Amniotic stem cell (primary cell): ENCODE results near the gene ZNF345.

Experiments
- DNase-seq: peaks from one replicate; lab custom pipeline; 2025; lab: John Stamatoyannopoulos, UW

ZNF345 gene

DNA sequence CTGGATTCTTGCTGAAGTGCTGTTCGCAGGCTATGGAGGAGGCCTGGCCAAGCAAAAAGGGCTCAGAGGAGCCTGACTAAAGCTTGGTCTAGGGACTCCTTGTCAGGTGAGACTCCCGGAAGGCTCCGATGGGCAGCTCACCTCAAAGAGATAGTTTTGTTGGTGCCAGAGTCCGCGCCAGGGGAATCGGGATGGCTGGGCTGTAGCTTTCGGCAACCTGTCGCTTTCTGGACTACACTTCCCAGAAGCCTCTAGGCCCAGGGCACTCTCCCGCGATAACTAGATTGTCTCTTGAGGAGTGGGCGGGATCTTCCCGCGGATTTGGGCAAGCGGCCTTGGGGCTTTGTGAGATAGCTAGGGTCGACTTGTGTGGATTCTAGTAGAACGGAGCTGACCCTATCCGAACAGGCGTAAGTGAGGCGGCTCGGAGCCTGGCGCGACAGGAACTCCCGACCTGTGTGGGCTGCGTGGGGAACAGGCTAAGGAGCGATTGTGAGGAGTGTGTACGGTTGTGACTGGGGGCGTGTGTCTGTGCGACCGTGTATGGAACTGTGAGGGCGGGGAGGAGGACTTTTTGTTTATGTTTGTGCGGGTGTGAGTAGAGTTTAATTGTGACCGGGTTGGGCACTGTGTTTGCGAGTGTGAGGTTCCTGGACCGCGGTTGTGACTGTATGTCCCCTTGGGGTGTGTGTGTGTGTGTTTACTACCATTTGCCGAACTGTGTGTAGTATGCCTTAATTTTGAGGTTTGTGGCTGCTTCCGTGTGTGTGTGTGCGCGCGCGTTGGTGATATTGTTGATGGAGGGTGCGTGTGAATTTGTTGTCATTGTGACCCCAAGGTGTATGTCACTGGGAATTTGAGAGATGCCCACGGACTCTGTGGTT, at the start of gene ZNF345:
Gene ZNF345 (plus strand): TSS at position 318 of the 884 bp plus-strand sequence. CDS start 25,955 bp downstream, outside the sequence.
- DNase-seq, result peak; percentile 90

DNA sequence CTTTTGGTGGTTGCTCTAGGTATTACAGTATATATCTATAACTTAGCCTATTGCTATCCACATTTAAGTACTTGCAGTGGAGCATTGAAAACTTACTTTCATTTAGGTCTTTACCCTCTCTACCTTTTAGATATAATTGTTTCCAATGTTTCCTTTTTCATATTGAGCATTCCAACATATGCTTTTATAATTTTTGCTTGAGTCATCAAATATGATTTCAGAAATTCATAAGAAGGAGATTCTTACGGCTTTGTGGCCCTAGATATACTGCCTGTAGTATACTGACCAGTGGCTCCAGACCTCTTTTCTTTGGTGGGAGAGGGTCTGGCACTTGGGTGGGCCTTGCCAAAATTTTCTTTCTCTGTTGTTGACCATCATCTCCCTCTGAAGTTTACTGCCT, 45.3 kb upstream of the ZNF345 start:
- DNase-seq, result no peak

DNA sequence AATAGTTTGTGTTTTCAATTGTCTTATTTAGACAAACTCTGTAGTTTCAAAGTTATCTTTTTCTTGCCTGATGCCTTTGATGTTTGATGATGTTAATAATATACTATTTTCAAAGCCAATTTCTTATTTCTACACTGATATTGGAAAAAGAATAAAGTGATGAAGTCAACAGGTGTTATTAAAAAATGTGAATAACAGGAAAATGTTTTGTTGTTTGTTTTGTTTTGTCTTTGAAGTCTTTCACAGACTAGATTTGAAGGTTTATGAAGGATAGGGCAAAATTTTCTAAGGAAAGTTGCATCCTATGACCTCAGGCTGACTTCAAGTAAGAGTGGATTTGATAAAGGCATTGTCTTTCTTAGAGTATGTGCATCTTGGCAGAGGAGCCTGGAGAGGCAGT, 43.6 kb upstream of the ZNF345 start:
- DNase-seq, result no peak

DNA sequence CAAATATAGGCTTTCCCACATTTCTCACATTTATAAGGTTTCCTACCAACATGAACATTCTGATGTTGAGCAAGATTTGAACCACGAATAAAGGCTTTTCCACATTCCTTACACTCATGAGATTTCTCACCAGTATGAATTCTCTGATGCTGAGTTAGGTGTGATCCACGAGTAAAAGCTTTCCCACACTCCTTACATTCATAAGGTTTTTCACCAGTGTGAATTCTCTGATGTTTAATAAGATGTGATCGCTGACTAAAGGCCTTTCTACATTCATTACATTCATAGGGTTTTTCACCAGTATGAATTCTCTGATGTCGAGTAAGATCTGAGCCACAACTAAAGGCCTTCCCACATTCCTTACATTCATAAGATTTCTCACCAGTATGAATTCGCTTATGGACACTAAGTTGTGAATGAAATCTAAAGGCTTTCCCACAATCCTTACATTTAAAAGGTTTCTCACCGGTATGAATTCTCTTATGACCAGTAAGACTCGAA, 31.5 kb upstream of the ZNF345 start:
- no peak for DNase-seq

DNA sequence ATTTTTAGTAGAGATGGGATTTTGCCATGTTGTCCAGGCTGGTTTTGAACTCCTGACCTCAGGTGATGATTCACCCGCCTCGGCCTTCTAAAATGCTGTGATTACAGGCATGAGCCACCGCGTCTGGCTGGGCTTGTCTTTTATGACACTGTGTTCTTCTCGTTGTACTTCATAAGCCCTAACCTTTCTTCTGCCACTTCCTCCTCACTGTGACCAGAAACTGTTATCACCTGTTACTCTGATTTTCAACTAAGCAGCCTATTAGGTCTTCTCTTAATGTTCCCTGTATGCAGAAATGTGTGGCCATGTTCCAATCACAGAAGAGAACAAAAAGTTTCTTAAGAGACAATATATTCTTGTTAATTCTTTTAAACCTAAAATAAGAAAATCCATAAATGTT, 28.9 kb upstream of the ZNF345 start:
- no peak for DNase-seq

- no peak for DNase-seq
Measured at GRCh38 chr19:36833430-36833829, 17.2 kb upstream of the ZNF345 start.

- no peak for DNase-seq
Measured at GRCh38 chr19:36837176-36837905, 13.3 kb upstream of the ZNF345 start.

- DNase-seq, result peak; percentile 80
Measured at GRCh38 chr19:36837906-36838783, 12.5 kb upstream of the ZNF345 start, which contains the start of gene ZNF790. Gene ZNF790 (minus strand): TSS chr19:36838387. CDS start chr19:36825619, 12,768 bp downstream.

DNA sequence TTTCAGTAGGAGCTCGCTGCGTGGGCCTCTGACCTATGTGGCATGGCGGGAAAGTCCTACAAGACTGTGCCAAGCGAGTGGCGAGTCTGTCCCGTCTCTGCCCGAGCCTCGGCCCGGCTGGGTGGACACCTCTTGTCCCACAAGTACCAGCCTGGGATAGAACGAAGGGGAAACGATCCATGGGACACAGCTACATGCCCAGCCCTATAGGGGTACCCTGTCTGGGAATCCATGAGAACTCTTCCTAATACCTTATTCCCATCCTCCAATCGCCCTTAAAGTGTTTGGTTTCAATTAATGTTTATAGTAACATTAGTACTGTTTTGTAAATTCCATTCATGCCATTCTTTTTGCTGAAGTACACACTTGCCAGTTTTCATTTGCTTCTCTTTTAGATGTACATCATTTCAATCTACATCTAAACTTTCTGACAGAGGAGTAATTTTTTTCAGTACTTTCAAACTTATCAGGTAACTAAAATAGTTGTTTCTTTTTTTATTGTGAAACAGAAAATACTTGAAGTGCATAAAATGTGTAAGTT, 11.8 kb upstream of the ZNF345 start:
- no peak for DNase-seq

GRCh38 chr19:36847968-36848367, 2.7 kb upstream of the ZNF345 start:
- DNase-seq, result no peak

DNA sequence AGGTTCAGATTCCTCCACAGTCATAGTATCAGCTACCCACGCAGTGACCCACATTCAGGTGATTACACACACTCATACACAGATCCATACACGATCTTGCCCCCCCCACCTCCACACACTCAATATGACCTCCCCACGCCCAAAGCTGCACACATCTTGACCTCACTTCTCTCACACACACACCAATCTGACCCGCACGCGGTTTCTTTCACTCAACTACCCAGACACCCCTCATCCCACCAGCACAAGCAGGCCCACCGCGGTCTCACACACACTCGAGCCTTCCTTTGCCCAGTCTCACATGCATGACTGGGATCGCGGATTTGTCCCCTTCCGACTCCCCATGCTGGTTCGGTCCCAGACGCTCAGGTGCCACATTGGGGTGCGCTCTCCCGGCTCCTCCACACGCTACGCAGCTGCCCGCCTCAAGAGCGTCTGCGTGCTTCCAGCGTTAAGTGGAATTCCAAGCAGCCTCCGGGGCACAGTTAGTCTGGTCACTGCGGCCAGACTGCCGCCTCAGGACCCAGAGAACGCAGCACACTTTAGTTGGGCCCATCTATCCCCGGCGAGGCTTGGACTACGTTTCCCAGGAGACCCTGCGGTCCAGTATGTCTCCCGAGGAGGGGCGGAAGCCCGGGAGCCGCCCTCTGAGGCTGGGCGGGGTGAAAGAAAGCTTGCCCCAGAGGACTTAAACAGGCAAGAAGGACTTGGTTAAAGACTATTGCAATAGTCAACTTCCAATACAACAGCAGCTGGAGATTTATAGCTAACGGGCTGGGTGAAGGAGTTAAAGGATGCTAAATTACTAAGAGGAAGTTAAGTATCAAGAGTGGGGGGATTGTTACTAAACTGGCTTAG, 746 bp upstream of the ZNF345 start:
- DNase-seq, result peak; percentile 79

DNA sequence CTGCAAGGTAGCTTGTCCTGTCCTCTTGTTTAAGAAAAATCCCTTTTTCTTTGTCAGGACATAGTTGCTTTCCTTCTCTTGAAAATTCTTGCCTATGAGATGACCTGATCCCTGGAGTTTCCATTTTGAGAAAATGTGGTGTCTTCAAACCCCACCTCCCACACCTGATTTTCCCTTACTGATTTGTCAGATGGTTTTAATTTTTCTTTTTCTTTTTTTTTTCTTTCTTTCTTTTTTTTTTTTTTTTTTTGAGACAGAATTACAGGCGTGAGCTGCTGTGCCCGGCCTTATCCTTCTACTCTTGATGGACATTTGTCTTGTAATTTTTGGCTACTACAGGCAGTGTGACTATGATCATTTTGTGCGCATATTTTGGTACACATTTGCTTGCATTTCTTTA, 1.2 kb downstream of the ZNF345 start:
- DNase-seq, result no peak

- DNase-seq, result no peak
Measured at GRCh38 chr19:36876993-36877938, 26.6 kb downstream of the ZNF345 start.

DNA sequence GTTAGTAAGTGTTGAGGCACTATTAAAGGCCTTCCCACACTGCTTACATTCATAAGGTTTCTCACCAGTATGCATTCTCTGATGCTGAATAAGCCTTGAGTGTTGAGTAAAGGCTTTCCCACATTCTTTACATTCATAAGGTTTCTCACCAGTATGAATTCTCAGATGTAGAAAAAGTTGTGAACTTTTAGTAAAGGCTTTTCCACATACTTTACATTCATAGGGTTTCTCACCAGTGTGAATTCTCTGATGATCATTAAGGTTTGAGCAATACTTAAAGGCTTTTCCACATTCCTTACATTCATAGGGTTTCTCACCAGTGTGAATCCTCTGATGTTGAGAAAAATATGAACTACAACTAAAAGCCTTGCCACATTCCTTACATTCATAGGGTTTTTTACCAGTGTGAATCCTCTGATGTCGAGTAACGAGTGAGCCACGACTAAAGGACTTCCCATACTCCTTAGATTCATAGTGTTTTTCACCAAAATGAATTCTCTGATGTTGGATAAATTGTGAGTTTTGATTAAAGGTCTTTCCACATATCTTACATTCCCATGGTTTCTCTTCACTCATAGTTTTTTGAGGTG, 41.2 kb downstream of the ZNF345 start:
- no peak for DNase-seq

DNA sequence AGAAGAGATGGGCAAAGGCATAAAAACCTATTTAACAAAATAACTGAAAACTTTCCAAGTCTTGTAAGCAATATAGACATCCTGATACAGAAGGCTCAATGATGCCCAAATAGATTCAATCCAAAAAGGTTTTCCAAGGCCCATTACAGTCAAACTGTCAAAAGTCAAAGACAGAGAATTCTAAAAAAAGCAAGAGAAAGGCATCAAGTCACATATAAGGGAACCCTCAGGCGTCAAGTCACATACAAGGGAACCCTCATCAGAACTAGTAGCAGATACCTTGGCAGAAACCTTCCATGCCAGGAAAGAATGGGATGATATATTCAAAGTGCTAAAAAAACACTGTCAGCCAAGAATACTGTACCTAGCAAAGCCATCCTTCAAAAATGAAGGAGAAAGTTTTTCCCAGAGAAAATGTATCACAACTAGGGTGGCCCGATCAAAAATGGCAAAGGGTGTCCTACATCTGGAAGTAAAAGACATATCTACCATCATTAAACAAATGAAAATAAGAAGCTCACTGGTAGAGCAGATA, 44.2 kb downstream of the ZNF345 start:
- DNase-seq, result no peak

- DNase-seq, result no peak
Measured at GRCh38 chr19:36898422-36898821, 47.7 kb downstream of the ZNF345 start.

DNA sequence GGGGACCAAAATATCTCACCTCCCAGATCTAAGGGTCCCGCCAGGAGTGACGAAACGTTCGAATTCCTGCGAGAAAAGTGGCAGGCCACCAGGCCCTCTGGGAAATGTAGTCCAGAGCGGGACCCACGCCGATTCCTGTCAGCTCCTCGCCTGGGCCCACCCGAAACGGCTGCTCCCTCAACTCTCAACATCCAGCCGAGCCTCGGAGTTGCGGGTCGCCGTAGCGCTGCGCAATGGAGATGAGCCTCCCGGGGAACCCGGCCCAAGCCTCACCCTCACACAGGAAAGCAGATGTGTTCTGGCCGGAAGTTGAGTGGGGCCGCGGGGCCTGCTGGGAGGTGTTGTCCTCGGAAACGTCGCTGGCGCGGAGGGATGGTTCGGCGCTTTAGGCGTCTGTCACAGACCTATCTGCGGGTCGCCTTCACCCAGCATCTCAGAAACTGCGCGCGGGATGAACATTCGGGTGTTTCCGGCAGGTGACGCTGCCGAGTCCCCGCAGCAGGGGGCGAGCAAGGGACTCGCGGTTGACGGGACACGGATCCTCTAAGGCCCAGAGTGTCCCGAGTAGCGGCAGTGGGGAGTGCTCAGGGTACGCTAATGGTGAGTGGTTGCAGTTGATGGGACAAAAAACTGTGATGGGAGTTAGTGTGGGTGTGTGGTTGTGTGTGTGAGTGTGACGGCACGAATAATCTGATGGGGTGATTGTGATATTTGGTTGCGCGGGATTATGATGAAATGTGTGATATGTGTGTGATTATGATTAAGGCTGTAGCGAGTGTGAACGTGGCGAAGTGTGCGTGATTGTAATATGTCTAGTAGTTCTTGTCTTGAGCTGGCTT, 65.5 kb downstream of the ZNF345 start, which contains the start of the genes ZNF568 and ZNF829:
Gene ZNF568 (plus strand): TSS at position 341 of the 839 bp plus-strand sequence. CDS start 6,439 bp downstream, outside the sequence.
Gene ZNF829 (minus strand): TSS at position 300 of the 839 bp plus-strand sequence. CDS start 1,124 bp downstream, outside the sequence.
- DNase-seq, result peak; percentile 88

- DNase-seq, result no peak
Measured at GRCh38 chr19:36916991-36917390, 66.3 kb downstream of the ZNF345 start.
